A673 (cell line): ENCODE measurements around the gene PCIF1.

ENCODE experiments used
- EZH2 ChIP-seq: fragments of 200-600 bp; sonication (generic); IDR thresholded peaks from 2 replicates; pipeline ENCODE4 v1.6.1; 2017; ENCODE audit warnings: borderline replicate concordance, low read depth, mild to moderate bottlenecking, mixed read lengths, antibody characterized with exemption, low read length; ENCODE audit not compliant: poor library complexity, severe bottlenecking
- TF ChIP-seq, protein P1 (sequence below): fragments of 300-800, 200-600 bp; sonication (generic); conservative IDR thresholded peaks from 2 replicates; pipeline ENCODE4 v1.5.1; 2017; ENCODE audit warnings: low read depth, mild to moderate bottlenecking, antibody characterized with exemption, low read length, moderate library complexity, mixed read lengths

DNA sequence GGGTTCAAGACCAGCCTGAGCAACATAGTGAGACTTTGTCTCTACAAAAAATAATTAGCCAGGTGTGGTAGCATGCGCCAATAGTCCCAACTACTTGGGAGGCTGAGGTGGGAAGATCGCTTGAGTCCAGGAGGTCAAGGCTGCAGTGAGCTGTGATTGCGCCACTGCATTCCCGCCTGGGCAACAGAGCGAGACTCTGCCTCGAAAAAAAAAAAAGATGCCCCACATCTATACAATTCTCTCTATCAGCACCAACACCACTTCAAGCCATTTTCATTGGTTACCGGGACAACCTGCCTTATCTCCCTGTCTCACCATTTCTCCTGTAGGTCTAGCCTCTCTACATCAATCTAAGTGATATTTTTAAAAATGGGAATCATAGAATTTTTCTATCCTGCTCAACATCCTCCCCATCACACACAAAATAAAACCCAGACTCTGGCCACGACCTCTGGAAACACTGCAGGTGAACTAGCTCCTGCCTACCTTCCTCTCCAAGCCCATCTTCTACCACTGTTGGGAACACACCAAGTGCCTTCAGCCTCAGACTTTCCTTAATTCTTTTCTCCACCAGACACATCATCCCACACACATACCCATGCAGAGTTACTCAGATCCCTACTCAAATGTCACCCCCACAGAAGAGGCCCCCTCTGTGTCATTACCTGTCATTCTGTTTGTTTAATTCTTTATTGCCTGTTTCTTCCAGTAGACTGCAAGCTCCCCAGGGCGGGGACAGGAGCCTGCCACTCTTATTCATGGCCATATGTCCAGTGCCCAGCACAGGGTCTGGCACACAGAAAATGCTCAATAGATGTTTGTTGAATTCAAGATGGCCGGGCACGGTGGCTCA is 12.9 kb upstream of the PCIF1 start:
- TF ChIP-seq, protein P1, sequence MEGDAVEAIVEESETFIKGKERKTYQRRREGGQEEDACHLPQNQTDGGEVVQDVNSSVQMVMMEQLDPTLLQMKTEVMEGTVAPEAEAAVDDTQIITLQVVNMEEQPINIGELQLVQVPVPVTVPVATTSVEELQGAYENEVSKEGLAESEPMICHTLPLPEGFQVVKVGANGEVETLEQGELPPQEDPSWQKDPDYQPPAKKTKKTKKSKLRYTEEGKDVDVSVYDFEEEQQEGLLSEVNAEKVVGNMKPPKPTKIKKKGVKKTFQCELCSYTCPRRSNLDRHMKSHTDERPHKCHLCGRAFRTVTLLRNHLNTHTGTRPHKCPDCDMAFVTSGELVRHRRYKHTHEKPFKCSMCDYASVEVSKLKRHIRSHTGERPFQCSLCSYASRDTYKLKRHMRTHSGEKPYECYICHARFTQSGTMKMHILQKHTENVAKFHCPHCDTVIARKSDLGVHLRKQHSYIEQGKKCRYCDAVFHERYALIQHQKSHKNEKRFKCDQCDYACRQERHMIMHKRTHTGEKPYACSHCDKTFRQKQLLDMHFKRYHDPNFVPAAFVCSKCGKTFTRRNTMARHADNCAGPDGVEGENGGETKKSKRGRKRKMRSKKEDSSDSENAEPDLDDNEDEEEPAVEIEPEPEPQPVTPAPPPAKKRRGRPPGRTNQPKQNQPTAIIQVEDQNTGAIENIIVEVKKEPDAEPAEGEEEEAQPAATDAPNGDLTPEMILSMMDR = no peak
- no peak for TF ChIP-seq EZH2
